ENCODE results near the gene SKA2.

Gene SKA2

GRCh38 chr17:59074494-59074893, 80.5 kb downstream of the SKA2 start:
- no peak overlapping the region for H3K4me3 ChIP-seq (ENCODE audit: insufficient read depth, low read depth, low read length, poor library complexity, severe bottlenecking)
- no peak overlapping the region for H3K27ac ChIP-seq (ENCODE audit: insufficient read depth, low read length, poor library complexity, severe bottlenecking)
- no peaks in the 10 kb centered on the region for H3K4me1 ChIP-seq (ENCODE audit: control insufficient read depth, insufficient read depth, low read length, poor library complexity, severe bottlenecking)
- H3K27me3 ChIP-seq (replicated peaks; ENCODE audit: control insufficient read depth, insufficient read depth, low read length, poor library complexity, severe bottlenecking) = no peaks in the 10 kb centered on the region
- no peaks in the 10 kb centered on the region for H3K9me3 ChIP-seq (ENCODE audit: control insufficient read depth, low read length)
- DNase-seq = no peak
- peaks cover 46% of the 10 kb centered on the region for H3K36me3 ChIP-seq (ENCODE audit: control insufficient read depth, insufficient read depth, low read length)

GRCh38 chr17:59073972-59074371, 81.0 kb downstream of the SKA2 start:
- no peak overlapping the region for H3K27ac ChIP-seq (ENCODE audit: insufficient read depth, low read length, poor library complexity, severe bottlenecking)
- no peak for DNase-seq

GRCh38 chr17:59069856-59070255, 85.1 kb downstream of the SKA2 start:
- H3K4me1 ChIP-seq (ENCODE audit: control insufficient read depth, insufficient read depth, low read length, poor library complexity, severe bottlenecking) = no peaks in the 10 kb centered on the region
- H3K27me3 ChIP-seq (replicated peaks; ENCODE audit: control insufficient read depth, insufficient read depth, low read length, poor library complexity, severe bottlenecking) = no peaks in the 10 kb centered on the region
- no peak overlapping the region for H3K4me3 ChIP-seq (ENCODE audit: insufficient read depth, low read depth, low read length, poor library complexity, severe bottlenecking)
- no peak overlapping the region for H3K27ac ChIP-seq (ENCODE audit: insufficient read depth, low read length, poor library complexity, severe bottlenecking)
- H3K36me3 ChIP-seq (ENCODE audit: control insufficient read depth, insufficient read depth, low read length) = peaks cover 46% of the 10 kb centered on the region
- no peak for DNase-seq
- no peaks in the 10 kb centered on the region for H3K9me3 ChIP-seq (ENCODE audit: control insufficient read depth, low read length)

More at GRCh38 chr17:59073972-59074371, 81.0 kb downstream of the SKA2 start:
- H3K4me3 ChIP-seq (ENCODE audit: insufficient read depth, low read depth, low read length, poor library complexity, severe bottlenecking) = no peak overlapping the region
- H3K27me3 ChIP-seq (replicated peaks; ENCODE audit: control insufficient read depth, insufficient read depth, low read length, poor library complexity, severe bottlenecking) = no peaks in the 10 kb centered on the region
- H3K4me1 ChIP-seq (ENCODE audit: control insufficient read depth, insufficient read depth, low read length, poor library complexity, severe bottlenecking) = no peaks in the 10 kb centered on the region
- H3K9me3 ChIP-seq (ENCODE audit: control insufficient read depth, low read length) = no peaks in the 10 kb centered on the region
- peaks cover 43% of the 10 kb centered on the region for H3K36me3 ChIP-seq (ENCODE audit: control insufficient read depth, insufficient read depth, low read length)

- Histone ChIP-seq H3K9me3 (ENCODE audit: control insufficient read depth, low read length) (no peaks in the 10 kb centered on the region), H3K4me3 (ENCODE audit: insufficient read depth, low read depth, low read length, poor library complexity, severe bottlenecking) (no peak overlapping the region), H3K4me1 (ENCODE audit: control insufficient read depth, insufficient read depth, low read length, poor library complexity, severe bottlenecking) (no peaks in the 10 kb centered on the region), H3K27me3 (replicated peaks; ENCODE audit: control insufficient read depth, insufficient read depth, low read length, poor library complexity, severe bottlenecking) (no peaks in the 10 kb centered on the region), H3K27ac (ENCODE audit: insufficient read depth, low read length, poor library complexity, severe bottlenecking) (no peak overlapping the region), H3K36me3 (ENCODE audit: control insufficient read depth, insufficient read depth, low read length) (peaks cover 40% of the 10 kb centered on the region)
- DNase-seq = no peak
Observed at GRCh38 chr17:59067756-59068155, 87.2 kb downstream of the SKA2 start.

GRCh38 chr17:59067340-59067739, 87.6 kb downstream of the SKA2 start:
- peaks cover 40% of the 10 kb centered on the region for H3K36me3 ChIP-seq (ENCODE audit: control insufficient read depth, insufficient read depth, low read length)
- no peaks in the 10 kb centered on the region for H3K4me1 ChIP-seq (ENCODE audit: control insufficient read depth, insufficient read depth, low read length, poor library complexity, severe bottlenecking)
- H3K27ac ChIP-seq (ENCODE audit: insufficient read depth, low read length, poor library complexity, severe bottlenecking) = no peak overlapping the region
- no peak overlapping the region for H3K4me3 ChIP-seq (ENCODE audit: insufficient read depth, low read depth, low read length, poor library complexity, severe bottlenecking)
- H3K9me3 ChIP-seq (ENCODE audit: control insufficient read depth, low read length) = no peaks in the 10 kb centered on the region
- H3K27me3 ChIP-seq (replicated peaks; ENCODE audit: control insufficient read depth, insufficient read depth, low read length, poor library complexity, severe bottlenecking) = no peaks in the 10 kb centered on the region
- DNase-seq = no peak

GRCh38 chr17:59062509-59062908, 92.5 kb downstream of the SKA2 start:
- Histone ChIP-seq H3K27me3 (replicated peaks; ENCODE audit: control insufficient read depth, insufficient read depth, low read length, poor library complexity, severe bottlenecking) (no peaks in the 10 kb centered on the region), H3K27ac (ENCODE audit: insufficient read depth, low read length, poor library complexity, severe bottlenecking) (no peak overlapping the region), H3K36me3 (ENCODE audit: control insufficient read depth, insufficient read depth, low read length) (peaks cover 34% of the 10 kb centered on the region), H3K9me3 (ENCODE audit: control insufficient read depth, low read length) (no peaks in the 10 kb centered on the region), H3K4me1 (ENCODE audit: control insufficient read depth, insufficient read depth, low read length, poor library complexity, severe bottlenecking) (no peaks in the 10 kb centered on the region), H3K4me3 (ENCODE audit: insufficient read depth, low read depth, low read length, poor library complexity, severe bottlenecking) (no peak overlapping the region)
- DNase-seq = no peak

Data from effector memory CD4-positive, alpha-beta T cell (primary cell).